Hematopoietic multipotent progenitor cell treated with erythropoietin and hydrocortisone succinate and interleukin-3 and kit ligand, for 4 days (in vitro differentiated cells): ENCODE measurements around the gene KCNIP4.

Experiments
- DNase-seq: peaks from one replicate; pipeline ENCODE4 v3.0.0-alpha.2; 2015

KCNIP4 gene

DNA sequence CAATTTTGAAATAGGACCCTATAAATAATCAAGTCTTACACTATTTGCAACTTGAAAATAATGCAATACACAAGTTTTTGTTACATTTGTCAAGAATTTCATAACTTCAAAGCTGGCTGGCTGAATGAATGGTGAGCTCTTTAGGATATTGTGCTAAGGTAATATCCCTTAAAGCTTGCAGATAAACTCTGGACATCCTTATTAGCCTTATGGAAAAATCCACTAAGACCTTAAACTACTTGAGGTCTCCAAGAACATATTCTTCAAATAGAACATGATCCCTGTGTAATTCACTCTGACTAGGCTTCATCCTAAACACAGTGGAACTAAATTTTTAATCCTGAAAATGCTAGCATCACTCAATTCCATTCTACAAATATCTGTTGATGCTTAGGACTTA lies 1049.0 kb downstream of the KCNIP4 start:
- DNase-seq: no peak

DNA sequence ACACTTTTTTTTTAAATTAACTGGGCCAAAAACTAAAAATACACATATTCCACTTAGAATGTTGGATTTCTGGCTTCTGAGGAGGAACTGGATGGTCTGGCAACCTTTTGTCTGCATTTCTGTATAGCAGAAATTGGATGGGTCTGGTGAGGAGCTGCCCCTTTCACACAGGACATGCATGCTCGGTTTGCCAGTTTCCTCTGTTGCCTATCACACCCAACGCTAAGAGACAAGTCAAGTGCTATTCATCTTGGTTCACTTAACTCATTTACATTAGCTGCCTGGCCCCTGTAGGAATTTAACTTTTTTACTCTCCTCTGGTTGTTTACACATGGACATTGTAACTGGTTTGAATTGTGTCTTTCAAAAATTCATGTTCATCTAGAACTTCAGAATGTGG lies 1052.6 kb downstream of the KCNIP4 start:
- no peak for DNase-seq

DNA sequence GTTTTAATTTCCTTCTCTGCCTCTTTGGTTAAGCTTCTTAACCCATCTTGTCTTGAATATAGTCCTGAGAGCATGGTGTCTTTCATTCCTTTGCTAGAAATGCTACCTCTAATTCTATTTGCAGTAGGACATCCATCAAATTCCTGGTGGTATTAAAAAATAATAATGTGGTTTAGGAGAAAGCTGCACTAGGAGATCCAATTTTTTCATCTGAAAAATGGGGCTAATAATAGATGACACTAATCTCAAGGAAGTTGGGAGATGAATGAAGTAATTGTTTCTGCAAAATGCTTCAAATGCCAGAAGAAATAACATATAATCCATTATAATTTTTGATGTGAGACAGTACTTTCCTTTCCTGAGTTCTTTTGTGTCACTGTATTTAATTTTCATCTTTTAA lies 1053.4 kb downstream of the KCNIP4 start:
- DNase-seq: no peak

DNA sequence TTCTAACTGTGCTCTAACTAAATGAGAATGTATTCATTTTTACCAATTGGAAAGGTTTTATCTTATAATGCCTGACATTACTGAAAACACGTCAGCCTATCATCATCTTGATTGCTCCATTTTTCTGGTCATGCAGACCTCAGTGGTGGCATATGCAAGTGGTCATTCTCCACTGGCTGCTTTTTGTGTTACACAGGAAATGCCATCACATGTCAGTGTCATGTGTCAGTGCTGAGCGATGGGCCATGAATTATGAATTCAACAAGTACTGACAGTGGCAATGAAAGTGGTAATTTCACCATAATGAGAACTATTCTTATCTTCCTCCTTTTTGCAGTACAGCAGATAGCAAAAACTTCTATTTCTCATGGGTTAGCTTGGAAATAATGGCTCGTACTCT lies 1057.8 kb downstream of the KCNIP4 start:
- DNase-seq: no peak

DNA sequence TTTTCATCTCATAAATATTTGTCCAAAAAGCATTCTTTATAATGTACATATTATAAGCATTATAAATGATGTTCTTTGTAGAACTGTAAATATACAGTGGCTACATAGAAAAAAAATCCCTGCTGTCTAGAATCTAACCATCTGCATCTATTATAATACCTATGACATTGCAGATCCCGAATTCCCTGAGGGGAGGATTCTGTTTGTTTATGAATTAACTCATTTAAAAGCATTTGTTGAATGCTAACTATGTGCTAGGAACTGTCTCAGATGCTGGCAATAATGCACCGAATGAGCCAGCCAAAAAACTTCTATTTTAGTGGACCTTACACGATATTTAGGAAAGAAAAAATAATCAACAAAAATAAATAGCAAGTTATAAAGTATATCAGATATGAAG lies 1058.7 kb downstream of the KCNIP4 start:
- no peak for DNase-seq

DNA sequence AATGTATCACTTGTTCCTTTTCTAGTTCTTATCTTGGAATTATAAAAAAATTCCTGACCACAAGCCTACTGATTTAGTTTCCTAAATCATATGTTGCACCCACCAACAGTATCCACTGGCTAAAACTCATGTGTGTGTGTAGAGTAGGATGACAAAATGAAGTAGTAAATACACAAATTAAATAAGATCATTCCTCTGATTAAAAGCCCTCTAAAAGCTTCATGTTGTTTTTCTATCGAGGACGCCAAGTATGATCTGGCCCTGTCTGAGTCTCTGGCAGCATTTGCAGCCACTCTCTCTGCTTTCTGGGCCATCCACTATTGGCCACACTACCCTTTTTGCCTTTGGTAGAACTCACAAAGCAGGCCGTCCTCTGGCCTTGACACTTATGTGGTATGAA lies 1064.9 kb downstream of the KCNIP4 start:
- no peak for DNase-seq

DNA sequence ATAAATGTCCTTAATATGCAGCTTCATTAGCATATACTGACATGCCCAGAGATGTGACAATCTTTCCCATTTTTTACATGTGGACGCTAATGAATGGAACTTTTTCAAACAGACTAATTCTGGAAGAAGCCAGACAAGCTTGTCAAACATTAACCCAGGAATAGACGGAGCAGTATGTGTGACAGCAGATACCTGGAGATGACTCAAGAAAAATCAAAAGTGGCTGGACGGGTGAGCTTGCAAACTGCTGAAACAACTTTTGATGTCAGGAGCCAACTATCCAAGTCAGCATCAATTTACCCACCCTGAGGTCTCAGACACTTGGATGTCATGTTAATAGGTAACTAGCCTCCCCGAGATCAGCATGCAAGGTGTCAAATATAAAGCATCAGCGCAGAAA lies 1065.3 kb downstream of the KCNIP4 start:
- no peak for DNase-seq

DNA sequence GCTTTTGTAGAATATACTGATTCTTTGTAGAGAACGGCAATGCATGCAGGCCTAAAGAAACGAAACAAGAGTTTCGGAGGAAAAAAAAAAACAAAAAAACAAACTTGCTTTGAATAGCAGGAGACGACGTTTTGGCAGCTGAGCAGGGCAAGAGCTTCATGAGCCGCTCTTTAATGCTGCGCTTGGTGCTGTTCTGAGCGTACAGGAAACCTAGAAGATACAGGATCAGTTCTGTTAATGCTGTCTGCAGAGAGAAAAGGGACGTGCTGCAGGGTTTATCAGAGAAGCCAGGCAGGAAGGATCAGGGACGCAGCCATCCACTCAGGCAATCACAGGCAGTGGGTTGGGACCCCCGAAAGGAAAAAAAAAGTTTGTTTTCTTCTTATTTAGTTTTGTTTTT lies 1066.1 kb downstream of the KCNIP4 start:
- no peak for DNase-seq

DNA sequence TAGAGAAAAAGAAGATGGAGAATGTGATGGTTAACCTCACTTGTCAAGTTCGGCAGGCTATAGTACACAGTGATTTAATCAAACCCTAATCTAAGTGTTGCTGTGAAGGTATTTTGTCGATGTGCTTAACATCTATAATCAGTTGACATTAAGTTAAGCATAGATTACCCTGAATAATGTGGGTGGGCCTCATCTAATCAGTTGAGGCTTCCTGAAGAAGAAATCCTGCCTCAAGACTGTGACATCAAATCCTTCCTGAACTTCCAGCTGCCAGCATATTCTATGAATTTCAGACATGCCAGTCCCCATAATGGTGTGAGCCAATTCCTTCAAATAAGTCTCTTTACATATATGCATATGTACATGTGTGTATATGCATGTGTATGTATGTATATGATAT lies 1066.9 kb downstream of the KCNIP4 start:
- no peak for DNase-seq

DNA sequence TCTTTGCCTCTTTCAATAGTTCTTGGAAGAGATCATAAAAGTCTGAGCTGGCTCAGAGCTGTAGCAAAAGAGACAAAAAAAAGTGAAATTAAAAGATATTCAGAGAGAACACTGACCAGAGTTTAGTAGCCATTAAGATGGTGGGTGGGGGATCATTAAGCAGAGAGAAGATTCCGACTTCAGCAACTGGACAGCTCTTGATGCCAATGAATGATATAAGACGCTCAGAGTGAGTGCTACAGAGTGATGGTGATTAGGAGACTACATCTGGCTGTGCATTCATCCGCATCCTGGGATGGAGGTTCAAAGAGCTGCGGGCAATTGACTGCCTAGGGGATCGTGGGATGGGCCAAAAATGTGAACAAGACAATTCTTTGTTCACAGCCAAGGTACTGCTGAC lies 1069.8 kb downstream of the KCNIP4 start:
- no peak for DNase-seq

DNA sequence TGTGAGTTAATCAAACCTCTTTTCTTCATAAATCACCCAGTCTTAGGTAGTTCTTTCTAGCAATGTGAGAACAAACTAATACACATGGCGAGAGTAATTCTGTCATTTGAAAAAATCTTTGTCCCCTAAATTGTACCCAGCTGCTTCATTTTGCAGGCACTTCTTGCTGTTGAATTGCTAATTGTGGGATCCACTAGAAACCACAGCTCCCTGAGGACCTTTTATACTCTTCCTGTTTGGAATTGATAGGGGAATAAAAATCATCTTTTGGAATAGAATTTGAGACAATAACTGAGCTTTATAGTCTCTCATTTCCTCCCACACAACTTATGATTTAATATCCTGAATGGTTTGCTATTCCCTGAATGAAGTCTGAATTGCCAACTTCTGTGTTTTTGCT lies 1078.1 kb downstream of the KCNIP4 start:
- no peak for DNase-seq

DNA sequence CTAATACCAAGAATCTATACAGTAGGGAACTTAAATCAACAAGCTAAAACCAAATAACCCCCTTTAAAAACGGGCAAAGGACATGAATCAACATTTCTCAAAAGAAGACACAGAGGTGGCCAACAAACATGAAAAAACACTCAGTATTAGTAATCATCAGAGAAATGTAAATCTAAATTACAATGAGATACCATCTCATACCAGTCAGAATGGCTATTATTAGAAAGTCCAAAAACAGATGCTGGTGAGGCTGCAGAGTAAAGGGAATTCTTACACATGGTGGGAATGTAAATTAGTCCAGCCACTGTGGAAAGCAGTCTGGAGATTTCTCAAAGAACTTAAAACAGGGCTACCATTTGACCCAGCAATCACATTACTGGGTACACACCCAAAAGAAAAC lies 1080.5 kb downstream of the KCNIP4 start:
- DNase-seq: no peak

DNA sequence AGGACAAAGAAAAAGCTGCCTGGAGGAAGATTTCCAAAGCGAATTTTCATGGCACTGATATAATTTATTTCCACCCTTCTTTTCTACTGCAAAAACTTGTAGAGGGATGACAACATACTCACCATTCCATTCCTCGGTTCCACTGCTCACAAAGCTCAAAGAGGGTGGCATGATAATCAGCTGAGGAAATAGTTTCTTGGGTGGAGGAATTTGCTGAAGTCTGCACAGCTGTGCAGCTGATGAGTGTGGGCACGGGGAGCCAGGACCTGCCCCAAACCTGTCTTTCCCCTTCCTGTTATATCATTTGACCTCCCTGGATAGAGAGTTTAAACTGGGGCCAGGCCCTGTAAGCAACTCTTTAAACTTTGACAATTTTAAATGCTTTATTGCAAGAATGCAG lies 1087.7 kb downstream of the KCNIP4 start:
- no peak for DNase-seq

DNA sequence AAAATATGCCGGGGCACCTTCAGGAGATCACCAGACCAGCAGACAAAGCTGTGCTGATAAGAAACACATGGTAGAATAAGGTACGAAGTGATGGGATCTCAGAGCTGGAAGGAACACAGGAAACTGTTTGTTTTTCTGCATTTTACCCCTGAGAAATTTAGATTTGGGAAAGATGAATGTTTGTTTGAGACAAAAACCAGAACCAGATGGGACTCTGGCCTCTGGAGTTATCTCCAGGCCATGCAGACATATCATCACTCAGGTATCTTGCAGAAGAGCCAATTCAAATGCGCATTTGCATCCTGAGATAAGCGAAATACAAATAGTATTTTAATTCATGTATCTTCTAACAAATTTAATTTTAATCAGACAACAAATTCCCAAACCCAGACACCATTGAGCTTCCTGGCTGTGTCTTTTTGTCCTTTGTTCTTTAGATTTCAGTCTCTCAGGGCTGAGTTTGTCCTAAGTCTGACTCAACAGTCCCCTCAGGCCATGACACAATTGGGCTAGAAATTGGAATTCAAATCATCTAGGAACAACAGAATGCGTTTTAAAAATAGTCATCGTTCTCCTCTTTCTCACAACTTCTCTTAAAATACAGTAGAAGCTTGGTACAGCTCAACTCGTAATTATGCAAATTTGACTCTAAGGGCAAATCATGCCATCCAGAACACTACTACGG lies 1089.3 kb downstream of the KCNIP4 start:
- no peak for DNase-seq

DNA sequence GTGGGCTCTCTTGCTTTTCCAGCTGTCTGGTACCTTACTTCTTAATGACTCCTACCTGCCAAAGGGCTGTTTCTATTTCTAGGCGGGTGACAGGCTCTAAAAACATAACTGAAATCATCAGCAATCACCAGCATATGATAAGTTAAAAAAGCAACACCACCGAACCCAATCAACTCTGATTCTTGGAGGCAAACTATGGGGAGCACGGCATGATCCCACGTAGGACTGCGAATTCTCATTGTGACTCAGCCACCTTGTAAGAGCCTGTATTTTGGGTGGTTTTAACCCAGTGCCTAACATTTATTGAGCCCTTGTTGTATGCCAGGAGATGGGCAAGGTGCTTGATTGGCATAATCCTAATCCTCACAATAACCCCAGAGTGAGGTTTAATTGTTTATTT lies 1091.5 kb downstream of the KCNIP4 start:
- no peak for DNase-seq

DNA sequence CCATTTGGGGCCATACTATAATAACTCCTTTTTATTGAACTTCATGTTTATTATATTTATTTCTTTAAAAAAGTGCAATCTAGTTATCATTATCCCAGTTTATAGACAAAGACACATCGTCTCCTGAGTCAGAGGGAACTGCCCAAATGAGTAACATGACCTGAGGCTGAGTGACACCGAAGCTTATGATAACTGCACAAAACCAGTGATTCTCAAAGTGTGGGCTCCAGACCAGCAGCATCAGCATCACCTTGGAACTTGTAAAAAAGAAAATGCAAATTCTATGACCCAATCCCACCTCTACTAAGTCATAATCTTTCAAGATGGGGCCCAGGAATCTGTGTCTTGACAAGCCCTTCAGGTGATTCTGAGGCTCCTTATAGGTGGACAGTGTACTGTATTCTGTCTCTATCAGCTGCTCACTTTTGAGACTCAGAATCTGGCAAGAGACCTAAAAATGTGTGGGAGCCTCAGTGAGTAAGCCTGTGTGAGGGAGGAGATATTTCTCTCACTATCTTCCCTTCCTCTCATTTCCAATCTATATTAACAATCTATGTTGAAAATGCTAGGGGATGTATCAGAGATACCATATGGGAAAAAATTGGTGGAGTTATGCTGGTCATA lies 1101.3 kb downstream of the KCNIP4 start:
- DNase-seq: no peak

DNA sequence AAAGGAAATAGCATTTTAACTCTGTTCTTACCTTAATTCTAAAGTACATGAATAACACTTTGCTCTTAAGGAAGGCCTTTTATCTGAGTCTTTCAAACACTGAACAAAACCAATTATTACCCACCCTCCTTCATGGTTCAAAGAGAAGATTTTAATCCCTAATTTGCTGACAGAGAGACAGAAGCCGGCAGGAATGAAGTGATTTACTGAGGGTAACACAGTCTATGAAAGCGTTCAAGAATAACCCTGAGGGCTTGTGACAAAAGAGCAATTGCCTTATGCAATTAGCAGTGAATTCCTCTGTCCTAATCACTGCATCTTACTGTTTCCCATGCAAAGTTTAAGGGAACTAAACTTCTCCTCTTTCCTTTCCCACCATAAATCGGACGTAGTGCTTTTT lies 1104.3 kb downstream of the KCNIP4 start:
- no peak for DNase-seq

DNA sequence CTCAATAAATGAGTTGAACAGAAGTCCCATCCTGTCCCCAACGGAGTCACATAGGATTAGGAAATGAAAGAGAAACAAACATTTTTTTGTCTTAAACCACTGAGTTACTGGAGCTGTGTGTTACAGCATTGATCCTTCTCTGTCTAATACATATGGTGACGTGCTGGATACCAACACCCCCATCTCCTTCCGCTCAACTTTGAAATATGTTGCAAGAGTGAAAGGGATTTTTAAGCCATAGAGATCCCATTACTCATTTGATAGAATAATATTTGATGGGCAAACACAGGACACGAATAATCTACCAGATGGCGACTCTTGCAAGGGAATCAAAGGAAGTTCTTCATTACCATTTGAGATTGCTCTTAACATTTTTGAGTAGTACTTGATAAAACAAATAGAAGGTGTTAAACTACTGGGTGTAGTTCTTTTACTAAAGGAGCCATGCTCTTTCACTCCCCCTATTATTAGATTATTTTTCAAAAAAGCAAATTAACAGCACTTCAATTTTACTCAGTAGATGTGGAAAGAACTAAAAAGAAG lies 1107.9 kb downstream of the KCNIP4 start:
- DNase-seq: no peak

DNA sequence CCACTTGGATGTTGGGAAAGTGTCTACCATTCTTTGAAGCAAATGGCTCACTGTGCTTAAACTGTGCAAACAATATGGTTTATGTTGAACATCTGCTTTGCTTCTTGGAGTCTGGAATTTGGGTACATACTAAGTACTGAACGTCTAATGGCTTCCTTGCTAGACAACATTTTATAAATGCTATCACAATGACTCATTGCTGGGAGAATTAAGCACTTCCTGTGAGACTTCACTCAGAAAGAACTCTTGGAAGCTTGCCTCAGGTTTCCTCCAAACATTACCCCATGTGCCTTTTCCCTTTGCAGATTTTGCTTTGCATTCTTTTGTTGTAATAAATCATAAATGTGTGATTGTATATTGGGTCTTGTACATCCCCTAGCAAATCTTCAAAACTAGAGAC lies 1108.6 kb downstream of the KCNIP4 start:
- DNase-seq: no peak

DNA sequence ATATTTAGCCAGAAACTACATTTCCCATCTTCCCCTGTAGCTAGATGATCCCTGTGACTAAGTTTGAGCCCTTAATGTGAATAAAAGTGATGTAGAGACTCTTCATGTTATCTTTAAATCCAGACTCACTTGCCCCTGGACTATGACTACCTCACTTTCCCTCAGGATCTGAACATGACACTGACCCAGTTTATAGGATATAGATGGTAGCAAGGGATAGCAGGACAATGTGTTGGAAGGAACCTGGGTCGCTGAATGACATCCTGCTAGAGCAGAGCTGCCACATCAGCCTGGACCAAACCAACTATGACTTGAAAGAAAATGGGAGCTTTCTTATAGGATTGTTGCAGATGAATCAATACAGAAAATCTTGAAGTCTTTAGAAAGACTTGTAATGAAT lies 1110.1 kb downstream of the KCNIP4 start:
- DNase-seq: no peak

DNA sequence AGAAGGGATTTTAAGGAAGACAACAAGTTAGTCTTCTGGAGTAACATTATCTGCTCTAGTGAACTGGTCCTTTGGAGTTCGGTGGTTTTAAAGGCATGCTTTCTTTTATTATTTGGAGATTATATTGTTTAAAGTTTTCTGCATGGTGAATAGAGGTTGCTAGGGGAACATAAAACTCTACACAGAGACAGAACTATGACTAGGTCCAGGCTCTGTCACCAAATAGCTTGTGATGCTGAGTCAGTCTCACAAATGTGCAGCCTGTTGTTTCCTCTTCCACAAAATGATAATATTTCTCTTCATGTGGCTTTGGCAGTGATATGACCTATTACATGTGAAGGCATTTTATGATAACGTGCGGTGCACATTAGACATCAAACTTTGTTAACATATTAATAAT lies 1115.7 kb downstream of the KCNIP4 start:
- no peak for DNase-seq

DNA sequence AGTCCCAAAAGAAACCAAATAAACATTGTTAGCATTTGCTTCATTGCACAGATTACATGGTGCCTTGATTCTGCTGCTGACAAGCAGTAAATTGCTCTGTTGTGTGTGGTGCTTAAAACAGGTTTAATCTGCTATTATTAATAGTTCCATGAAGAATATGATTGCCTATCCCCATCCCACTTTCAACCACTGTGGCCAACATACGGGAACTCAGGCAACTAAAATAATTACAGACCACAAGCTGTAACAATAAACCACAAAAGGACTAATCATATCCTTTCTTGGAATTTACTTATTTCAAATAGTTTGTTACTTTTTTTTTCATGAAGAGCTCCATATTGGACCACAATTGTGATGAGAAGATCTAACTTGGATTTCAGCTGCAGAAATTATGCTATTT lies 1116.8 kb downstream of the KCNIP4 start:
- DNase-seq: no peak

DNA sequence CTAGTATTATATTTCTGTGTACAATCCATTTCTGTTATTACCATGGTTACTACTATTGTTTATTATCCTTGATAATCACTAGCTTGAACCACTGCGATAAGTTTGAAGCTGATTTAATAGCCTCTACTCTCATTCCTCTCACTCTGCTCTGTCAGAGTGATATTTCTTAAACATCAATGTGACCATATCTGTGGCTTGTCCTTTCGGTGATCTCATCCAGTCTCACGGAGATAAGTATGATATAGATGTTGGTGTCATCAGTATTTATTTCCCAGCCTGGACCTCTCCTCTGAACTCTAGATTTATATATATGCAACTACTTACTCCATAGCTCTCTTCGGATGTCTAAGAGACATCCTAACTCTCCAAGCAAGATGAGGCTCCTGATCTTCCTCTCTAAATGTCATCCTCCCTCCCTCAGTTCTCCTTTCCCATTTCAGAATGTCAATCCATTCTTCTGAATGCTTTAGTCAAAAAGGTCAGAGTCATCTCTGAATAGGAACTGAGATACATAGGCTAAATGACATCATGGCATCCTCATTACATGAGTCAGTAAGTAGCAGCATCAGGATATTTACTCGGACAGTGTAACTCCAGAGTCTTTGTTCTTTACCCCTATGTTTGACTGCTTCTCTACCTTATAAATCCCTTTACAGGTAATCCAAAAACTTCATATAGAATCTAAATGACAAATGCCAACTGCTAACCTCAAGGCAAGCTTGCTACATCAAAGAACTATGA lies 1118.8 kb downstream of the KCNIP4 start:
- DNase-seq: no peak

DNA sequence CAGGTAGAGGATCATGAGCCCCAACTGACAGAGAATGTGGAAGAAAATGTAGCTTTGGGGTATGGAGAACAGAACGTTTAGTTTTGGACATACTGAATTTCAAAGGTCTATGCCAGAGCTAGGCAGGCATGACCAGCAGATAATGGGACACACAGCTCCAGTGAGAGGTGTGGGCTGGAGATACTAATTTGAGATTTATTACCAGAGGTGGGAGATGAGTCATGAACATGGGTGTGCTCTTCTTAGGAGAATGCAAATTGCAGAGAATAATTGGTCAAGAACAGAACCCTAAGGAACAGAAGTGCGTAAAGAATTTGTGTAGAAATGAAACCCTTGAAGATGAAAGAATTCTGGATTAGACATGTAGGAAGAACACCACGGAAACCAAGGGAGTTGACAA lies 1123.1 kb downstream of the KCNIP4 start:
- DNase-seq: no peak
